Subcutaneous adipose tissue (tissue), 4 donors: ENCODE results near the gene CFAP300. TPM values are rescaled to one million over a fixed set of nuclear protein-coding genes. Genes with fewer than 3 reads are reported as not detected.

Source experiments
- CTCF ChIP-seq: fragments of 450-650 bp; IDR thresholded peaks from one replicate; pipeline ENCODE4 v1.5.1; 2016; ENCODE audit warnings: low read depth, mild to moderate bottlenecking, control low read depth, antibody characterized with exemption, moderate library complexity
- total RNA-seq, 4 donors: library from RNA; depleted of rRNA; stranded (reverse); fragments of >200 nt; gene quantifications; one replicate each; pipeline ENCODE4 v1.1.0, GENCODE V29; 2016

CFAP300 gene
- total RNA-seq, 4 donors from 2014 or later: 0.94 to 14.0 (median 2.6) TPM

GRCh38 chr11:102109896-102110760 is 62.9 kb downstream of the CFAP300 start, which contains the start of gene YAP1:
Gene YAP1, plus strand, starts transcription at chr11:102110447. Its CDS starts 402 bp downstream, at chr11:102110849.
- TF ChIP-seq CTCF: no peak

- no peak for TF ChIP-seq CTCF
Measured at GRCh38 chr11:102110761-102111010, 63.4 kb downstream of the CFAP300 start.

- no peak for TF ChIP-seq CTCF
Measured at GRCh38 chr11:102111011-102111786, 64.0 kb downstream of the CFAP300 start.

- no peak for TF ChIP-seq CTCF
Measured at GRCh38 chr11:102111787-102112508, 64.7 kb downstream of the CFAP300 start.

- TF ChIP-seq CTCF: no peak
Measured at GRCh38 chr11:102112509-102112821, 65.2 kb downstream of the CFAP300 start.

GRCh38 chr11:102114032-102114431 is 66.8 kb downstream of the CFAP300 start:
- no peak for TF ChIP-seq CTCF

- TF ChIP-seq CTCF: no peak
Measured at GRCh38 chr11:102115557-102115956, 68.3 kb downstream of the CFAP300 start.
